WTC11 (cell line): ENCODE data around the gene LPP. TPM values are rescaled to one million over a fixed set of nuclear protein-coding genes. Genes with fewer than 3 reads are reported as not detected.

Source experiments
- ATAC-seq: fragments of 200-7000 bp; cut with Tn5 transposase; 2 replicates; pipeline ENCODE4 v1.10.0; 2021; ENCODE audit warnings: mild to moderate bottlenecking, moderate library complexity
- CTCF ChIA-PET: fragments of 300-600 bp; sonication (Branson Sonifier 250); formaldehyde crosslinking; loops from one replicate; lab custom pipeline; 2021; ENCODE audit warnings: antibody characterized with exemption; lab: Charles Lee
- POLR2A ChIA-PET: fragments of 350-600 bp; sonication (Branson Sonifier 250); formaldehyde crosslinking; loops from one replicate; lab custom pipeline; 2021; ENCODE audit warnings: antibody characterized with exemption; lab: Charles Lee
- DNase-seq: peaks from one replicate; pipeline ENCODE4 v3.0.0; 2021; ENCODE audit warnings: low spot score
- H3K27ac Mint-ChIP-seq: 2 replicates; pipeline ENCODE4 v1.8.0; 2021; ENCODE audit warnings: mixed read lengths
- H3K27me3 Mint-ChIP-seq: 2 replicates; pipeline ENCODE4 v1.8.0; 2021; ENCODE audit warnings: low read depth, mild to moderate bottlenecking, moderate library complexity, mixed read lengths
- H3K36me3 Mint-ChIP-seq: 2 replicates; pipeline ENCODE4 v1.8.0; 2021; ENCODE audit warnings: mixed read lengths
- H3K4me1 Mint-ChIP-seq: 2 replicates; pipeline ENCODE4 v1.8.0; 2022; ENCODE audit warnings: mixed read lengths
- H3K4me3 Mint-ChIP-seq: 2 replicates; pipeline ENCODE4 v1.8.0; 2021; ENCODE audit warnings: mild to moderate bottlenecking, moderate library complexity, mixed read lengths
- H3K9me3 Mint-ChIP-seq: 2 replicates; pipeline ENCODE4 v1.8.0; 2021; ENCODE audit warnings: mixed read lengths
- CBFB ChIP-seq: sonication (generic); formaldehyde crosslinking; IDR thresholded peaks from 2 replicates; pipeline ENCODE4 v1.8.1; 2022; ENCODE audit warnings: mild to moderate bottlenecking, low read depth, missing genetic modification reagents
- CREM ChIP-seq: sonication (generic); formaldehyde crosslinking; IDR thresholded peaks from 2 replicates; pipeline ENCODE4 v1.8.1; 2022; ENCODE audit warnings: mild to moderate bottlenecking, missing genetic modification reagents, moderate library complexity
- ERG ChIP-seq: fragments of 250-450 bp; sonication (Bioruptor Pico); IDR thresholded peaks from 2 replicates; pipeline ENCODE4 v1.8.0; 2021; ENCODE audit warnings: mild to moderate bottlenecking
- ESRRA ChIP-seq: sonication (generic); formaldehyde crosslinking; IDR thresholded peaks from 2 replicates; pipeline ENCODE4 v1.8.1; 2022; ENCODE audit warnings: mild to moderate bottlenecking, missing genetic modification reagents, borderline replicate concordance
- ETV6 ChIP-seq: sonication (generic); formaldehyde crosslinking; IDR thresholded peaks from 2 replicates; pipeline ENCODE4 v1.8.1; 2022; ENCODE audit warnings: mild to moderate bottlenecking, missing genetic modification reagents
- FOXJ3 ChIP-seq: sonication (generic); formaldehyde crosslinking; IDR thresholded peaks from 2 replicates; pipeline ENCODE4 v1.9.0; 2021; ENCODE audit warnings: missing genetic modification reagents, mild to moderate bottlenecking, borderline replicate concordance
- FOXP1 ChIP-seq: sonication (generic); formaldehyde crosslinking; IDR thresholded peaks from 2 replicates; pipeline ENCODE4 v1.8.0; 2022; ENCODE audit warnings: missing genetic modification reagents, mild to moderate bottlenecking, moderate library complexity, borderline replicate concordance
- NR2C2 ChIP-seq: sonication (generic); formaldehyde crosslinking; IDR thresholded peaks from 2 replicates; pipeline ENCODE4 v1.8.0; 2022; ENCODE audit warnings: mild to moderate bottlenecking, missing genetic modification reagents
- PRDM15 ChIP-seq: sonication (generic); formaldehyde crosslinking; IDR thresholded peaks from 2 replicates; pipeline ENCODE4 v1.8.0; 2022; ENCODE audit warnings: missing genetic modification reagents
- RELA ChIP-seq: sonication (generic); formaldehyde crosslinking; IDR thresholded peaks from 2 replicates; pipeline ENCODE4 v1.8.1; 2022; ENCODE audit warnings: missing genetic modification reagents, mild to moderate bottlenecking, borderline replicate concordance
- SMAD3 ChIP-seq: sonication (generic); formaldehyde crosslinking; IDR thresholded peaks from 2 replicates; pipeline ENCODE4 v1.8.0; 2022; ENCODE audit warnings: missing genetic modification reagents, mild to moderate bottlenecking, borderline replicate concordance
- USF1 ChIP-seq: sonication (generic); formaldehyde crosslinking; IDR thresholded peaks from 2 replicates; pipeline ENCODE4 v1.8.0; 2022; ENCODE audit warnings: mild to moderate bottlenecking, missing genetic modification reagents
- ZBTB21 ChIP-seq: sonication (generic); formaldehyde crosslinking; IDR thresholded peaks from 2 replicates; pipeline ENCODE4 v1.8.1; 2023; ENCODE audit warnings: mild to moderate bottlenecking, missing genetic modification reagents, borderline replicate concordance
- ZNF138 ChIP-seq: sonication (generic); formaldehyde crosslinking; conservative IDR thresholded peaks from 2 replicates; pipeline ENCODE4 v1.8.1; 2022; ENCODE audit warnings: mild to moderate bottlenecking, moderate library complexity, missing genetic modification reagents
- ZNF396 ChIP-seq: fragments of 250-450 bp; sonication (Bioruptor Pico); IDR thresholded peaks from 2 replicates; pipeline ENCODE4 v1.8.0; 2021; ENCODE audit warnings: mild to moderate bottlenecking, moderate library complexity, borderline replicate concordance
- ZNF423 ChIP-seq: fragments of 250-450 bp; sonication (Bioruptor Pico); IDR thresholded peaks from 2 replicates; pipeline ENCODE4 v2.1.2; 2022; ENCODE audit warnings: mild to moderate bottlenecking, moderate library complexity
- total RNA-seq: library from RNA; stranded (reverse); gene quantifications from 3 replicates; pipeline ENCODE4 v1.2.3, GENCODE V29; 2021
- TF ChIP-seq, protein P1 (sequence below): sonication (generic); formaldehyde crosslinking; IDR thresholded peaks from 2 replicates; pipeline ENCODE4 v1.8.1; 2022; ENCODE audit warnings: low read depth, mild to moderate bottlenecking, moderate library complexity, missing genetic modification reagents, borderline replicate concordance
- TF ChIP-seq, protein P2 (sequence below): sonication (generic); formaldehyde crosslinking; IDR thresholded peaks from 2 replicates; pipeline ENCODE4 v1.8.1; 2022; ENCODE audit warnings: mild to moderate bottlenecking, moderate library complexity, missing genetic modification reagents
- TF ChIP-seq, protein P3 (sequence below): sonication (generic); formaldehyde crosslinking; conservative IDR thresholded peaks from 2 replicates; pipeline ENCODE4 v1.8.1; 2023; ENCODE audit warnings: mild to moderate bottlenecking, low read depth, missing genetic modification reagents, moderate library complexity
- TF ChIP-seq, protein P4 (sequence below): sonication (generic); formaldehyde crosslinking; IDR thresholded peaks from 2 replicates; pipeline ENCODE4 v1.8.0; 2023; ENCODE audit warnings: missing genetic modification reagents, mild to moderate bottlenecking, borderline replicate concordance

The LPP gene
- total RNA-seq, 1 experiment from 2014 or later = 49.6 TPM

GRCh38 chr3:188539631-188540194 is 385.8 kb downstream of the LPP start (continued):
- TF ChIP-seq ZBTB21 (CRISPR knock-in tag) = no peak

GRCh38 chr3:188542196-188542595 is 388.2 kb downstream of the LPP start:
- H3K4me1 Mint-ChIP-seq = peaks cover 3% of the 10 kb centered on the region; the same call in 1 of the 2 replicates
- POLR2A ChIA-PET = no interaction called here
- CTCF ChIA-PET = no interaction called here

More at GRCh38 chr3:188542196-188542595, 388.2 kb downstream of the LPP start:
- Mint-ChIP-seq H3K27me3 (no peaks in the 10 kb centered on the region), H3K27ac (no peak overlapping the region), H3K9me3 (no peaks in the 10 kb centered on the region), H3K4me3 (no peak overlapping the region), H3K36me3 (no peaks in the 10 kb centered on the region)
- ATAC-seq = no peak
- no peak for DNase-seq
- TF ChIP-seq ETV6 (CRISPR knock-in tag) = no peak
- TF ChIP-seq, protein P1, sequence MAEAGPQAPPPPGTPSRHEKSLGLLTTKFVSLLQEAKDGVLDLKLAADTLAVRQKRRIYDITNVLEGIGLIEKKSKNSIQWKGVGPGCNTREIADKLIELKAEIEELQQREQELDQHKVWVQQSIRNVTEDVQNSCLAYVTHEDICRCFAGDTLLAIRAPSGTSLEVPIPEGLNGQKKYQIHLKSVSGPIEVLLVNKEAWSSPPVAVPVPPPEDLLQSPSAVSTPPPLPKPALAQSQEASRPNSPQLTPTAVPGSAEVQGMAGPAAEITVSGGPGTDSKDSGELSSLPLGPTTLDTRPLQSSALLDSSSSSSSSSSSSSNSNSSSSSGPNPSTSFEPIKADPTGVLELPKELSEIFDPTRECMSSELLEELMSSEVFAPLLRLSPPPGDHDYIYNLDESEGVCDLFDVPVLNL = no peak
- no peak for TF ChIP-seq FOXJ3 (CRISPR knock-in tag)
- TF ChIP-seq RELA (CRISPR knock-in tag) = no peak
- no peak for TF ChIP-seq ZNF423 (CRISPR knock-in tag)
- TF ChIP-seq ZNF138 = no peak
- TF ChIP-seq, protein P2, sequence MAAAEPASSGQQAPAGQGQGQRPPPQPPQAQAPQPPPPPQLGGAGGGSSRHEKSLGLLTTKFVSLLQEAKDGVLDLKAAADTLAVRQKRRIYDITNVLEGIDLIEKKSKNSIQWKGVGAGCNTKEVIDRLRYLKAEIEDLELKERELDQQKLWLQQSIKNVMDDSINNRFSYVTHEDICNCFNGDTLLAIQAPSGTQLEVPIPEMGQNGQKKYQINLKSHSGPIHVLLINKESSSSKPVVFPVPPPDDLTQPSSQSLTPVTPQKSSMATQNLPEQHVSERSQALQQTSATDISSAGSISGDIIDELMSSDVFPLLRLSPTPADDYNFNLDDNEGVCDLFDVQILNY (CRISPR knock-in tag) = no peak
- TF ChIP-seq ZBTB21 (CRISPR knock-in tag) = no peak
- no peak for TF ChIP-seq ERG (CRISPR knock-in tag)
- no peak for TF ChIP-seq NR2C2 (CRISPR knock-in tag)
- no peak for TF ChIP-seq PRDM15 (CRISPR knock-in tag)
- no peak for TF ChIP-seq FOXP1 (CRISPR knock-in tag)
- no peak for TF ChIP-seq SMAD3
- TF ChIP-seq CBFB (CRISPR knock-in tag) = no peak
- TF ChIP-seq, protein P3, sequence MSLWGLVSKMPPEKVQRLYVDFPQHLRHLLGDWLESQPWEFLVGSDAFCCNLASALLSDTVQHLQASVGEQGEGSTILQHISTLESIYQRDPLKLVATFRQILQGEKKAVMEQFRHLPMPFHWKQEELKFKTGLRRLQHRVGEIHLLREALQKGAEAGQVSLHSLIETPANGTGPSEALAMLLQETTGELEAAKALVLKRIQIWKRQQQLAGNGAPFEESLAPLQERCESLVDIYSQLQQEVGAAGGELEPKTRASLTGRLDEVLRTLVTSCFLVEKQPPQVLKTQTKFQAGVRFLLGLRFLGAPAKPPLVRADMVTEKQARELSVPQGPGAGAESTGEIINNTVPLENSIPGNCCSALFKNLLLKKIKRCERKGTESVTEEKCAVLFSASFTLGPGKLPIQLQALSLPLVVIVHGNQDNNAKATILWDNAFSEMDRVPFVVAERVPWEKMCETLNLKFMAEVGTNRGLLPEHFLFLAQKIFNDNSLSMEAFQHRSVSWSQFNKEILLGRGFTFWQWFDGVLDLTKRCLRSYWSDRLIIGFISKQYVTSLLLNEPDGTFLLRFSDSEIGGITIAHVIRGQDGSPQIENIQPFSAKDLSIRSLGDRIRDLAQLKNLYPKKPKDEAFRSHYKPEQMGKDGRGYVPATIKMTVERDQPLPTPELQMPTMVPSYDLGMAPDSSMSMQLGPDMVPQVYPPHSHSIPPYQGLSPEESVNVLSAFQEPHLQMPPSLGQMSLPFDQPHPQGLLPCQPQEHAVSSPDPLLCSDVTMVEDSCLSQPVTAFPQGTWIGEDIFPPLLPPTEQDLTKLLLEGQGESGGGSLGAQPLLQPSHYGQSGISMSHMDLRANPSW (CRISPR knock-in tag) = no peak
- no peak for TF ChIP-seq ESRRA
- no peak for TF ChIP-seq ZNF396 (CRISPR knock-in tag)
- no peak for TF ChIP-seq USF1
- no peak for TF ChIP-seq CREM
- TF ChIP-seq, protein P4, sequence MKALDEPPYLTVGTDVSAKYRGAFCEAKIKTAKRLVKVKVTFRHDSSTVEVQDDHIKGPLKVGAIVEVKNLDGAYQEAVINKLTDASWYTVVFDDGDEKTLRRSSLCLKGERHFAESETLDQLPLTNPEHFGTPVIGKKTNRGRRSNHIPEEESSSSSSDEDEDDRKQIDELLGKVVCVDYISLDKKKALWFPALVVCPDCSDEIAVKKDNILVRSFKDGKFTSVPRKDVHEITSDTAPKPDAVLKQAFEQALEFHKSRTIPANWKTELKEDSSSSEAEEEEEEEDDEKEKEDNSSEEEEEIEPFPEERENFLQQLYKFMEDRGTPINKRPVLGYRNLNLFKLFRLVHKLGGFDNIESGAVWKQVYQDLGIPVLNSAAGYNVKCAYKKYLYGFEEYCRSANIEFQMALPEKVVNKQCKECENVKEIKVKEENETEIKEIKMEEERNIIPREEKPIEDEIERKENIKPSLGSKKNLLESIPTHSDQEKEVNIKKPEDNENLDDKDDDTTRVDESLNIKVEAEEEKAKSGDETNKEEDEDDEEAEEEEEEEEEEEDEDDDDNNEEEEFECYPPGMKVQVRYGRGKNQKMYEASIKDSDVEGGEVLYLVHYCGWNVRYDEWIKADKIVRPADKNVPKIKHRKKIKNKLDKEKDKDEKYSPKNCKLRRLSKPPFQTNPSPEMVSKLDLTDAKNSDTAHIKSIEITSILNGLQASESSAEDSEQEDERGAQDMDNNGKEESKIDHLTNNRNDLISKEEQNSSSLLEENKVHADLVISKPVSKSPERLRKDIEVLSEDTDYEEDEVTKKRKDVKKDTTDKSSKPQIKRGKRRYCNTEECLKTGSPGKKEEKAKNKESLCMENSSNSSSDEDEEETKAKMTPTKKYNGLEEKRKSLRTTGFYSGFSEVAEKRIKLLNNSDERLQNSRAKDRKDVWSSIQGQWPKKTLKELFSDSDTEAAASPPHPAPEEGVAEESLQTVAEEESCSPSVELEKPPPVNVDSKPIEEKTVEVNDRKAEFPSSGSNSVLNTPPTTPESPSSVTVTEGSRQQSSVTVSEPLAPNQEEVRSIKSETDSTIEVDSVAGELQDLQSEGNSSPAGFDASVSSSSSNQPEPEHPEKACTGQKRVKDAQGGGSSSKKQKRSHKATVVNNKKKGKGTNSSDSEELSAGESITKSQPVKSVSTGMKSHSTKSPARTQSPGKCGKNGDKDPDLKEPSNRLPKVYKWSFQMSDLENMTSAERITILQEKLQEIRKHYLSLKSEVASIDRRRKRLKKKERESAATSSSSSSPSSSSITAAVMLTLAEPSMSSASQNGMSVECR = no peak
